HepG2 (cell line): ENCODE measurements around the gene TBL3. TPM values are rescaled to one million over a fixed set of nuclear protein-coding genes. Genes with fewer than 3 reads are reported as not detected.

Experiments used
- E2F2 ChIP-seq: sonication (generic); formaldehyde crosslinking; IDR thresholded peaks from 2 replicates; pipeline ENCODE4 v1.4.0; 2020; ENCODE audit warnings: missing genetic modification reagents, borderline replicate concordance
- ELF3 ChIP-seq: IDR thresholded peaks from 2 replicates; pipeline ENCODE4 v1.6.1; 2016; ENCODE audit warnings: missing genetic modification reagents, missing compliant biosample characterization
- HNRNPK ChIP-seq: fragments of 200-400 bp; formaldehyde crosslinking; IDR thresholded peaks from 2 replicates; pipeline ENCODE4 v1.6.1; 2018; ENCODE audit warnings: low read length, low read depth, moderate library complexity, mild to moderate bottlenecking; ENCODE audit not compliant: poor library complexity, severe bottlenecking
- IRF1 ChIP-seq: sonication (generic); formaldehyde crosslinking; IDR thresholded peaks from 2 replicates; pipeline ENCODE4 v1.4.0; 2020; ENCODE audit warnings: low read depth, mild to moderate bottlenecking, missing genetic modification reagents
- MATR3 ChIP-seq: sonication (generic); formaldehyde crosslinking; IDR thresholded peaks from 2 replicates; pipeline ENCODE4 v1.4.0; 2020; ENCODE audit warnings: missing genetic modification reagents
- NCOA1 ChIP-seq: sonication (generic); formaldehyde crosslinking; IDR thresholded peaks from 2 replicates; pipeline ENCODE4 v1.9.0; 2021; ENCODE audit warnings: missing genetic modification reagents
- RELA ChIP-seq: sonication (generic); formaldehyde crosslinking; IDR thresholded peaks from 2 replicates; pipeline ENCODE4 v1.4.0; 2020; ENCODE audit warnings: missing genetic modification reagents
- ZMYM4 ChIP-seq: sonication (generic); formaldehyde crosslinking; IDR thresholded peaks from 2 replicates; pipeline ENCODE4 v1.8.1; 2023; ENCODE audit warnings: mild to moderate bottlenecking, missing genetic modification reagents
- ZNF33B ChIP-seq: sonication (generic); formaldehyde crosslinking; IDR thresholded peaks from 2 replicates; pipeline ENCODE4 v1.5.1; 2020; ENCODE audit warnings: mild to moderate bottlenecking, missing genetic modification reagents
- ZNF513 ChIP-seq: sonication (generic); formaldehyde crosslinking; conservative IDR thresholded peaks from 2 replicates; pipeline ENCODE4 v1.5.0; 2020; ENCODE audit warnings: missing genetic modification reagents
- ZNF674 ChIP-seq: sonication (generic); formaldehyde crosslinking; IDR thresholded peaks from 2 replicates; pipeline ENCODE4 v1.5.0; 2020; ENCODE audit warnings: low read depth, mild to moderate bottlenecking, missing genetic modification reagents
- polyA plus RNA-seq, 8 experiments: library from polyadenylated mRNA; depleted of rRNA in 3 of 8; stranded (reverse) in 7 of 8; unstranded in 1 of 8; fragments of >200 nt; fragmentation: Illumina TruSeq in 4 of 8; extraction: Trizol in 4 of 8; gene quantifications; 2 replicates each; pipeline versions ENCODE4 v1.2.1 to v1.2.3, GENCODE V29; 2011 to 2016; ENCODE audit warnings: low read depth in 4 of 8, missing spikeins in 1 of 8, mixed read lengths in 1 of 8; ENCODE audit not compliant: insufficient read depth in 1 of 8
- total RNA-seq, 5 experiments: library from RNA; depleted of rRNA; stranded (reverse); fragments of >200 nt; fragmentation: Illumina TruSeq; extraction: Trizol; gene quantifications; 2 replicates each; pipeline ENCODE4 v1.2.3, GENCODE V29; 2016; ENCODE audit warnings: low read depth in 1 of 5
- TF ChIP-seq, protein P1 (sequence below): sonication (generic); formaldehyde crosslinking; IDR thresholded peaks from 2 replicates; pipeline ENCODE4 v1.5.0; 2020; ENCODE audit warnings: mild to moderate bottlenecking, missing genetic modification reagents, moderate library complexity
- TF ChIP-seq, protein P2 (sequence below): sonication (generic); formaldehyde crosslinking; IDR thresholded peaks from 2 replicates; pipeline ENCODE4 v1.4.0; 2020; ENCODE audit warnings: mild to moderate bottlenecking, missing genetic modification reagents
- TF ChIP-seq, protein P3 (sequence below): sonication (generic); formaldehyde crosslinking; IDR thresholded peaks from 2 replicates; pipeline ENCODE4 v1.9.0; 2022; ENCODE audit warnings: missing genetic modification reagents, mild to moderate bottlenecking, borderline replicate concordance

The TBL3 gene
- total and polyA plus RNA-seq, 2 of the 13 experiments (the other 11 are each of a cell fraction or from before 2014, with no cell fraction given), result 16.8 to 38.0 TPM

- no peak for TF ChIP-seq ZNF513 (CRISPR knock-in tag)
- peak; percentile 44 for TF ChIP-seq ELF3 (CRISPR knock-in tag)
- TF ChIP-seq, protein P1, sequence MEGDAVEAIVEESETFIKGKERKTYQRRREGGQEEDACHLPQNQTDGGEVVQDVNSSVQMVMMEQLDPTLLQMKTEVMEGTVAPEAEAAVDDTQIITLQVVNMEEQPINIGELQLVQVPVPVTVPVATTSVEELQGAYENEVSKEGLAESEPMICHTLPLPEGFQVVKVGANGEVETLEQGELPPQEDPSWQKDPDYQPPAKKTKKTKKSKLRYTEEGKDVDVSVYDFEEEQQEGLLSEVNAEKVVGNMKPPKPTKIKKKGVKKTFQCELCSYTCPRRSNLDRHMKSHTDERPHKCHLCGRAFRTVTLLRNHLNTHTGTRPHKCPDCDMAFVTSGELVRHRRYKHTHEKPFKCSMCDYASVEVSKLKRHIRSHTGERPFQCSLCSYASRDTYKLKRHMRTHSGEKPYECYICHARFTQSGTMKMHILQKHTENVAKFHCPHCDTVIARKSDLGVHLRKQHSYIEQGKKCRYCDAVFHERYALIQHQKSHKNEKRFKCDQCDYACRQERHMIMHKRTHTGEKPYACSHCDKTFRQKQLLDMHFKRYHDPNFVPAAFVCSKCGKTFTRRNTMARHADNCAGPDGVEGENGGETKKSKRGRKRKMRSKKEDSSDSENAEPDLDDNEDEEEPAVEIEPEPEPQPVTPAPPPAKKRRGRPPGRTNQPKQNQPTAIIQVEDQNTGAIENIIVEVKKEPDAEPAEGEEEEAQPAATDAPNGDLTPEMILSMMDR (CRISPR knock-in tag), result peak; percentile 82
- peak; percentile 41 for TF ChIP-seq HNRNPK
- peak; percentile 33; the same call in 1 of the 2 replicates for TF ChIP-seq E2F2 (CRISPR knock-in tag)
- TF ChIP-seq ZMYM4 (CRISPR knock-in tag), result peak; percentile 65
- TF ChIP-seq, protein P2, sequence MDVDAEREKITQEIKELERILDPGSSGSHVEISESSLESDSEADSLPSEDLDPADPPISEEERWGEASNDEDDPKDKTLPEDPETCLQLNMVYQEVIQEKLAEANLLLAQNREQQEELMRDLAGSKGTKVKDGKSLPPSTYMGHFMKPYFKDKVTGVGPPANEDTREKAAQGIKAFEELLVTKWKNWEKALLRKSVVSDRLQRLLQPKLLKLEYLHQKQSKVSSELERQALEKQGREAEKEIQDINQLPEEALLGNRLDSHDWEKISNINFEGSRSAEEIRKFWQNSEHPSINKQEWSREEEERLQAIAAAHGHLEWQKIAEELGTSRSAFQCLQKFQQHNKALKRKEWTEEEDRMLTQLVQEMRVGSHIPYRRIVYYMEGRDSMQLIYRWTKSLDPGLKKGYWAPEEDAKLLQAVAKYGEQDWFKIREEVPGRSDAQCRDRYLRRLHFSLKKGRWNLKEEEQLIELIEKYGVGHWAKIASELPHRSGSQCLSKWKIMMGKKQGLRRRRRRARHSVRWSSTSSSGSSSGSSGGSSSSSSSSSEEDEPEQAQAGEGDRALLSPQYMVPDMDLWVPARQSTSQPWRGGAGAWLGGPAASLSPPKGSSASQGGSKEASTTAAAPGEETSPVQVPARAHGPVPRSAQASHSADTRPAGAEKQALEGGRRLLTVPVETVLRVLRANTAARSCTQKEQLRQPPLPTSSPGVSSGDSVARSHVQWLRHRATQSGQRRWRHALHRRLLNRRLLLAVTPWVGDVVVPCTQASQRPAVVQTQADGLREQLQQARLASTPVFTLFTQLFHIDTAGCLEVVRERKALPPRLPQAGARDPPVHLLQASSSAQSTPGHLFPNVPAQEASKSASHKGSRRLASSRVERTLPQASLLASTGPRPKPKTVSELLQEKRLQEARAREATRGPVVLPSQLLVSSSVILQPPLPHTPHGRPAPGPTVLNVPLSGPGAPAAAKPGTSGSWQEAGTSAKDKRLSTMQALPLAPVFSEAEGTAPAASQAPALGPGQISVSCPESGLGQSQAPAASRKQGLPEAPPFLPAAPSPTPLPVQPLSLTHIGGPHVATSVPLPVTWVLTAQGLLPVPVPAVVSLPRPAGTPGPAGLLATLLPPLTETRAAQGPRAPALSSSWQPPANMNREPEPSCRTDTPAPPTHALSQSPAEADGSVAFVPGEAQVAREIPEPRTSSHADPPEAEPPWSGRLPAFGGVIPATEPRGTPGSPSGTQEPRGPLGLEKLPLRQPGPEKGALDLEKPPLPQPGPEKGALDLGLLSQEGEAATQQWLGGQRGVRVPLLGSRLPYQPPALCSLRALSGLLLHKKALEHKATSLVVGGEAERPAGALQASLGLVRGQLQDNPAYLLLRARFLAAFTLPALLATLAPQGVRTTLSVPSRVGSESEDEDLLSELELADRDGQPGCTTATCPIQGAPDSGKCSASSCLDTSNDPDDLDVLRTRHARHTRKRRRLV (CRISPR knock-in tag), result no peak
- no peak for TF ChIP-seq IRF1 (CRISPR knock-in tag)
- TF ChIP-seq NCOA1 (CRISPR knock-in tag), result no peak
- no peak for TF ChIP-seq ZNF674 (CRISPR knock-in tag)
- no peak for TF ChIP-seq MATR3 (CRISPR knock-in tag)
- 0 out of 2 replicates have a peak, but pooled peaks have one; percentile 76 for TF ChIP-seq ZNF33B (CRISPR knock-in tag)
- TF ChIP-seq, protein P3, sequence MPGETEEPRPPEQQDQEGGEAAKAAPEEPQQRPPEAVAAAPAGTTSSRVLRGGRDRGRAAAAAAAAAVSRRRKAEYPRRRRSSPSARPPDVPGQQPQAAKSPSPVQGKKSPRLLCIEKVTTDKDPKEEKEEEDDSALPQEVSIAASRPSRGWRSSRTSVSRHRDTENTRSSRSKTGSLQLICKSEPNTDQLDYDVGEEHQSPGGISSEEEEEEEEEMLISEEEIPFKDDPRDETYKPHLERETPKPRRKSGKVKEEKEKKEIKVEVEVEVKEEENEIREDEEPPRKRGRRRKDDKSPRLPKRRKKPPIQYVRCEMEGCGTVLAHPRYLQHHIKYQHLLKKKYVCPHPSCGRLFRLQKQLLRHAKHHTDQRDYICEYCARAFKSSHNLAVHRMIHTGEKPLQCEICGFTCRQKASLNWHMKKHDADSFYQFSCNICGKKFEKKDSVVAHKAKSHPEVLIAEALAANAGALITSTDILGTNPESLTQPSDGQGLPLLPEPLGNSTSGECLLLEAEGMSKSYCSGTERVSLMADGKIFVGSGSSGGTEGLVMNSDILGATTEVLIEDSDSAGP, result peak; percentile 89
- no peak for TF ChIP-seq RELA
These were observed 12.4 kb upstream of the TBL3 start, which contains the start of gene NDUFB10 (continued) for GRCh38 chr16:1959269-1960039.
